K562 (cell line): Measurements from ENCODE around the gene PCYT1A. TPM values are rescaled to one million over a fixed set of nuclear protein-coding genes. Genes with fewer than 3 reads are reported as not detected.

ENCODE experiments used
- ATF3 ChIP-seq, 2 experiments: fragments of 450-650 bp in 1 of 2; sonication (generic) in 1 of 2; formaldehyde crosslinking in 1 of 2; IDR thresholded peaks in 1 of 2; conservative IDR thresholded peaks in 1 of 2; 2 replicates each; pipeline versions ENCODE4 v1.6.1 to v1.8.1; 2016 to 2023; ENCODE audit warnings: mild to moderate bottlenecking in 2 of 2, moderate library complexity in 2 of 2, inconsistent platforms in 1 of 2, missing genetic modification reagents in 1 of 2
- BRD4 ChIP-seq: fragments of 200-600 bp; sonication (generic); IDR thresholded peaks from 2 replicates; pipeline ENCODE4 v1.6.1; 2017; ENCODE audit warnings: inconsistent platforms
- BRD9 ChIP-seq: fragments of 450-650 bp; IDR thresholded peaks from 2 replicates; pipeline ENCODE4 v1.6.1; 2018; ENCODE audit warnings: low read depth; ENCODE audit not compliant: partially characterized antibody
- CREM ChIP-seq: IDR thresholded peaks from 2 replicates; pipeline ENCODE4 v1.6.1; 2014; ENCODE audit warnings: antibody characterized with exemption, low read depth
- ESRRB ChIP-seq: fragments of 250-450 bp; sonication (Bioruptor Pico); IDR thresholded peaks from 2 replicates; pipeline ENCODE4 v1.5.0; 2020; ENCODE audit warnings: mild to moderate bottlenecking, moderate library complexity, borderline replicate concordance
- GABPA ChIP-seq: fragments of 200-800 bp; sonication (Bioruptor generic); conservative IDR thresholded peaks from 2 replicates; pipeline ENCODE4 v1.6.1; 2016; ENCODE audit warnings: low read depth, missing genetic modification characterization, missing compliant biosample characterization
- LCOR ChIP-seq: sonication (generic); formaldehyde crosslinking; IDR thresholded peaks from 2 replicates; pipeline ENCODE4 v1.8.0; 2022; ENCODE audit warnings: mild to moderate bottlenecking, missing genetic modification reagents
- MAZ ChIP-seq, 2 experiments: fragments of 450-650 bp in 1 of 2; sonication (generic) in 1 of 2; formaldehyde crosslinking; IDR thresholded peaks in 1 of 2; conservative IDR thresholded peaks in 1 of 2; 2 replicates each; pipeline versions ENCODE4 v1.4.0 to v1.5.0; 2020; ENCODE audit warnings: mild to moderate bottlenecking in 1 of 2, missing genetic modification reagents in 1 of 2
- MGA ChIP-seq: fragments of 450-650 bp; IDR thresholded peaks from 2 replicates; pipeline ENCODE4 v1.6.1; 2016; ENCODE audit warnings: mild to moderate bottlenecking, moderate library complexity
- MYC ChIP-seq, 2 experiments: fragments of 250-450 bp in 1 of 2; sonication (Bioruptor Pico) in 1 of 2; IDR thresholded peaks; 2 replicates each; pipeline versions ENCODE4 v1.5.1 to v1.6.1; 2012 to 2021; ENCODE audit warnings: low read depth in 2 of 2, borderline replicate concordance in 1 of 2, improper control_type of control experiment in 1 of 2, low read length in 1 of 2, mild to moderate bottlenecking in 1 of 2, moderate library complexity in 1 of 2
- SPI1 ChIP-seq: IDR thresholded peaks from 2 replicates; pipeline ENCODE4 v1.6.1; 2011; ENCODE audit warnings: low read depth, low read length, control low read depth, borderline replicate concordance
- ZNF143 ChIP-seq: sonication (generic); formaldehyde crosslinking; IDR thresholded peaks from 2 replicates; pipeline ENCODE4 v1.9.0; 2022; ENCODE audit warnings: mild to moderate bottlenecking, missing genetic modification reagents
- ZNF197 ChIP-seq: fragments of 200-800 bp; sonication (Bioruptor generic); IDR thresholded peaks from 2 replicates; pipeline ENCODE4 v1.6.1; 2016; ENCODE audit warnings: low read depth, missing genetic modification characterization, missing compliant biosample characterization
- polyA plus RNA-seq, 8 experiments: library from polyadenylated mRNA; depleted of rRNA in 4 of 8; stranded (reverse) in 5 of 8; unstranded in 3 of 8; fragments of >200 nt; fragmentation: Nextera tagmentation in 2 of 8; fragmentation: Illumina TruSeq in 1 of 8; extraction: Ambion mirVana in 2 of 8; extraction: Trizol in 1 of 8; gene quantifications; 2 replicates each; pipeline versions ENCODE4 v1.2.1 to v1.2.3, GENCODE V29; 2011 to 2014; ENCODE audit warnings: inconsistent platforms in 1 of 8, missing spikeins in 1 of 8
- total RNA-seq, 7 experiments: library from RNA; depleted of rRNA in 6 of 7; stranded (reverse); fragments of >200 nt in 6 of 7; fragmentation: Illumina TruSeq in 2 of 7; extraction: Trizol in 2 of 7; gene quantifications; 2 replicates each; pipeline versions ENCODE4 v1.2.1 to v1.2.3, GENCODE V29; 2011 to 2021; ENCODE audit warnings: low replicate concordance in 1 of 7

Gene PCYT1A
- total and polyA plus RNA-seq, 9 of the 15 experiments (the other 6 are each of a cell fraction or from before 2014, with no cell fraction given) = 13.4 to 62.8 (median 49.4) TPM

- TF ChIP-seq MGA (peak; percentile 29), MYC (IDR thresholded peaks at IDR 0.05; ENCODE audit: low read depth, low read length) (no peak), MYC (CRISPR knock-in tag; IDR thresholded peaks at IDR 0.05; ENCODE audit: borderline replicate concordance, low read depth) (0 out of 2 replicates have a peak, but pooled peaks have one; percentile 35), ESRRB (CRISPR knock-in tag) (no peak), ATF3 (IDR thresholded peaks at IDR 0.05) (0 out of 2 replicates have a peak, but pooled peaks have one; percentile 23), ATF3 (CRISPR knock-in tag; conservative IDR thresholded peaks at IDR 0.05) (no peak), ZNF197 (CRISPR knock-in tag) (no peak), SPI1 (0 out of 2 replicates have a peak, but pooled peaks have one; percentile 35), BRD4 (0 out of 2 replicates have a peak, but pooled peaks have one; percentile 3), CREM (peak; percentile 50; the same call in 1 of the 2 replicates), ZNF143 (CRISPR knock-in tag) (no peak), LCOR (CRISPR knock-in tag) (0 out of 2 replicates have a peak, but pooled peaks have one; percentile 6), BRD9 (no peak), MAZ (CRISPR knock-in tag; conservative IDR thresholded peaks at IDR 0.05 in 1 of 2, IDR thresholded peaks at IDR 0.05 in 1 of 2) (0 out of 4 replicates have a peak, but pooled peaks of 1 of the 2 experiments have one; percentile 0), GABPA (tag) (0 out of 2 replicates have a peak, but pooled peaks have one; percentile 13)
These were observed 49.0 kb upstream of the PCYT1A start (continued) for GRCh38 chr3:196336319-196337145.
